Caco-2 (cell line): Measurements from ENCODE around the gene TEX28. TPM values are rescaled to one million over a fixed set of nuclear protein-coding genes. Genes with fewer than 3 reads are reported as not detected.

Experiments
- BruUV-seq: library from RNA; stranded (reverse); fragments of 400-500 nt; replicated peaks from 2 replicates; lab custom pipeline; 2021; lab: Mats Ljungman, UMichigan
- CTCF ChIA-PET: fragments of 300-600 bp; sonication (Branson Sonifier 250); formaldehyde crosslinking; loops from one replicate; lab custom pipeline; 2022; ENCODE audit warnings: antibody characterized with exemption; lab: Charles Lee
- POLR2A ChIA-PET: fragments of 300-600 bp; sonication (Branson Sonifier 250); formaldehyde crosslinking; loops from one replicate; lab custom pipeline; 2022; ENCODE audit warnings: antibody characterized with exemption; lab: Charles Lee
- DNase-seq, 2 experiments: peaks; one replicate each; pipeline versions ENCODE4 v3.0.0 to v3.0.0-alpha.2; 2020 to 2022
- H3K27me3 ChIP-seq: replicated peaks from 2 replicates; pipeline ENCODE4 v1.6.0; 2011; ENCODE audit warnings: low read length; ENCODE audit not compliant: control insufficient read depth, insufficient read depth
- H3K36me3 ChIP-seq: 2 replicates; pipeline ENCODE4 v1.5.1; 2011; ENCODE audit warnings: low read length; ENCODE audit not compliant: control insufficient read depth, insufficient read depth
- H3K4me1 ChIP-seq: fragments of 250-450 bp; sonication (Bioruptor Pico); 2 replicates; pipeline ENCODE4 v1.5.1; 2020; ENCODE audit warnings: mild to moderate bottlenecking
- H3K4me3 ChIP-seq: 2 replicates; pipeline ENCODE4 v1.5.1; 2011; ENCODE audit warnings: low read depth, mild to moderate bottlenecking, control low read depth, low read length
- H3K9me3 ChIP-seq: fragments of 250-450 bp; sonication (Bioruptor Pico); 2 replicates; pipeline ENCODE4 v1.5.1; 2020; ENCODE audit warnings: mild to moderate bottlenecking, moderate library complexity
- H3K27ac Mint-ChIP-seq: one replicate; pipeline ENCODE4 v1.8.0; 2022; ENCODE audit warnings: mixed read lengths; ENCODE audit not compliant: unreplicated experiment
- H3K27me3 Mint-ChIP-seq: one replicate; pipeline ENCODE4 v1.8.0; 2022; ENCODE audit warnings: mixed read lengths; ENCODE audit not compliant: insufficient read depth, unreplicated experiment
- H3K36me3 Mint-ChIP-seq: one replicate; pipeline ENCODE4 v1.8.0; 2022; ENCODE audit warnings: mild to moderate bottlenecking, mixed read lengths; ENCODE audit not compliant: insufficient read depth, unreplicated experiment
- H3K4me1 Mint-ChIP-seq: one replicate; pipeline ENCODE4 v1.8.0; 2022; ENCODE audit warnings: low read depth, mixed read lengths; ENCODE audit not compliant: unreplicated experiment
- H3K4me3 Mint-ChIP-seq: one replicate; pipeline ENCODE4 v1.8.0; 2022; ENCODE audit warnings: mild to moderate bottlenecking, moderate library complexity, mixed read lengths; ENCODE audit not compliant: unreplicated experiment
- H3K9me3 Mint-ChIP-seq: one replicate; pipeline ENCODE4 v1.8.0; 2022; ENCODE audit warnings: mixed read lengths; ENCODE audit not compliant: unreplicated experiment
- intact Hi-C: fragments of 100-400 bp; cut with micrococcal nuclease; formaldehyde crosslinking; loops from one replicate; pipeline ENCODE4 v1.10.0; 2022; ENCODE audit not compliant: unreplicated experiment
- total RNA-seq: library from RNA; stranded (reverse); gene quantifications from 2 replicates; pipeline ENCODE4 v1.2.3, GENCODE V29; 2022
- TF ChIP-seq, protein P1 (sequence below), 2 experiments: fragments of 200-600 bp in 1 of 2; IDR thresholded peaks; 1 replicate in 1 of 2; 2 replicates in 1 of 2; pipeline versions ENCODE4 v1.5.1 to v1.8.0; 2011 to 2022; ENCODE audit warnings: antibody characterized with exemption in 1 of 2, control low read depth in 1 of 2, inconsistent platforms in 1 of 2, low read depth in 1 of 2, low read length in 1 of 2, mild to moderate bottlenecking in 1 of 2, moderate library complexity in 1 of 2; ENCODE audit not compliant: insufficient read depth in 1 of 2, severe bottlenecking in 1 of 2, unreplicated experiment in 1 of 2

The TEX28 gene
- total RNA-seq, 1 experiment from 2014 or later: not detected

DNA sequence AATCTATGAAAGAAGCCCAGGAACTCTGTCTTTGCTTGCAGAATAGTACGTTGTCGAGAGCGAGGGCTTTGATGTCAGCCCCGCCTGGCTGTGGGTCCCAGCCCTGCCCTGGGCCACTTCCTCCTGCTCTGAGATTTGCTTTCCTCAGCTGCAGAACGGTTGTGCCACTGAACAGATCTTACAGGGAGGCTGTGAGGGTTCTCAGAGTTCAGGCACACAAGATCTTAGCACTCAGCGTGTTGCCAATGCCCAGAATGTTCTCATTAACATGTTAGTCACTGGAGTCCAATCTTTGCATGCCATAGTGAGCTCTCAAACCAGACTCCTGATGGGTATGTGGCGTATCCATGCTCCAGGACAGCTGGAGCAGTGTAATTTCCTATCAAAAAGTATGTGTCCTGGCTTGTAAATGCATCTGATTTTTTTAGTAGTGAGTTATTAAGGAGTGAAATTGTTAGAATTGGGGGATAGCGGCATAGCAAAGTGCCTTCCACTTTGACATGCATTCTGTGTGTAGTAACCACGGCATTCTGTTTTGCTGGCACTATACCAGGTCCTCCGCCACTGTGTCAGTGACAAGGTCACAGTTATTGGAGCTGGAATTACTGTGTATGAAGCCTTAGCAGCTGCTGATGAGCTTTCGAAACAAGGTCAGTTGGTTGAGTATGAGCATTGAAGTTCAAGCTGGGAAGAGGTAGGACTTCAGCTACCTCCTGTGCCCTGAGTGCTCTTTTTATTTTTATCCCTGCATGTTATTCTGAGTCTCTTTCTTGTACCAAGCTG lies 32.3 kb upstream of the TEX28 start:
- intact Hi-C loops: no loop called here
- Histone ChIP-seq H3K9me3 (no peaks in the 10 kb centered on the region), H3K4me1 (no peaks in the 10 kb centered on the region), H3K36me3 (no peaks in the 10 kb centered on the region), H3K4me3 (no peak overlapping the region), H3K27me3 (no peaks in the 10 kb centered on the region)
- Mint-ChIP-seq H3K4me1 (no peaks in the 10 kb centered on the region), H3K9me3 (no peaks in the 10 kb centered on the region), H3K4me3 (no peak overlapping the region), H3K27ac (no peak overlapping the region), H3K27me3 (no peaks in the 10 kb centered on the region), H3K36me3 (no peaks in the 10 kb centered on the region)
- DNase-seq: no peak
- CTCF ChIA-PET: no interaction called here
- TF ChIP-seq, protein P1, sequence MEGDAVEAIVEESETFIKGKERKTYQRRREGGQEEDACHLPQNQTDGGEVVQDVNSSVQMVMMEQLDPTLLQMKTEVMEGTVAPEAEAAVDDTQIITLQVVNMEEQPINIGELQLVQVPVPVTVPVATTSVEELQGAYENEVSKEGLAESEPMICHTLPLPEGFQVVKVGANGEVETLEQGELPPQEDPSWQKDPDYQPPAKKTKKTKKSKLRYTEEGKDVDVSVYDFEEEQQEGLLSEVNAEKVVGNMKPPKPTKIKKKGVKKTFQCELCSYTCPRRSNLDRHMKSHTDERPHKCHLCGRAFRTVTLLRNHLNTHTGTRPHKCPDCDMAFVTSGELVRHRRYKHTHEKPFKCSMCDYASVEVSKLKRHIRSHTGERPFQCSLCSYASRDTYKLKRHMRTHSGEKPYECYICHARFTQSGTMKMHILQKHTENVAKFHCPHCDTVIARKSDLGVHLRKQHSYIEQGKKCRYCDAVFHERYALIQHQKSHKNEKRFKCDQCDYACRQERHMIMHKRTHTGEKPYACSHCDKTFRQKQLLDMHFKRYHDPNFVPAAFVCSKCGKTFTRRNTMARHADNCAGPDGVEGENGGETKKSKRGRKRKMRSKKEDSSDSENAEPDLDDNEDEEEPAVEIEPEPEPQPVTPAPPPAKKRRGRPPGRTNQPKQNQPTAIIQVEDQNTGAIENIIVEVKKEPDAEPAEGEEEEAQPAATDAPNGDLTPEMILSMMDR (IDR thresholded peaks at IDR 0.05; ENCODE audit: insufficient read depth in 1 of 2, low read depth in 1 of 2, low read length in 1 of 2, severe bottlenecking in 1 of 2, unreplicated experiment in 1 of 2): no peak
- BruUV-seq: no TSS peak
- POLR2A ChIA-PET: no interaction called here

DNA sequence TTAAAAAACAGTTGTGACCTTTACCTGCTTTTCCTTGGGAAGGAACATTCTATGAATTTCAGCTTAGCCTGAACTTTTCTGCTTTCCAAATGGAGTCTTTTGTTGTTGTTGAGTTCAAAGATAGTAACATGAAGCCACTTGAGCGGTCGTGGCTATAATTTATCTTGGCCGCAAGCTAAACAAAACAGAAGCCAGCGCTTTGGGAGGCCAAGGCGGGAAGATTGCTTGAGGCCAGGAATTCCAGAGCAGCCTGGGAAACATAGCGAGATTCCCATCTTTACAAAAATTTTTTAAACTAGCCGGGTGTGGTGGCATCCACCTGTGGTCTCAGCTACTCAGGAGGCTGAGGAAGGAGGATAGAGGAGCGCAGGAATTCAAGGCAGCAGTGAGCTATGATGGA lies 30.6 kb upstream of the TEX28 start:
- TF ChIP-seq, protein P1 (IDR thresholded peaks at IDR 0.05; ENCODE audit: insufficient read depth in 1 of 2, low read depth in 1 of 2, low read length in 1 of 2, severe bottlenecking in 1 of 2, unreplicated experiment in 1 of 2): no peak
- no peak for DNase-seq
- no peak overlapping the region for H3K27ac Mint-ChIP-seq
- no peaks in the 10 kb centered on the region for H3K9me3 ChIP-seq
- H3K9me3 Mint-ChIP-seq: no peaks in the 10 kb centered on the region
- H3K27me3 Mint-ChIP-seq: peaks cover under 1% of the 10 kb centered on the region
- H3K4me3 Mint-ChIP-seq: no peak overlapping the region
- H3K4me1 ChIP-seq: no peaks in the 10 kb centered on the region
- H3K4me3 ChIP-seq: no peak overlapping the region
- CTCF ChIA-PET: no interaction called here
- BruUV-seq: no TSS peak
- H3K27me3 ChIP-seq: no peaks in the 10 kb centered on the region
- H3K36me3 ChIP-seq: no peaks in the 10 kb centered on the region
- intact Hi-C loops: no loop called here
- no peaks in the 10 kb centered on the region for H3K36me3 Mint-ChIP-seq
- H3K4me1 Mint-ChIP-seq: no peaks in the 10 kb centered on the region
- POLR2A ChIA-PET: no interaction called here

DNA sequence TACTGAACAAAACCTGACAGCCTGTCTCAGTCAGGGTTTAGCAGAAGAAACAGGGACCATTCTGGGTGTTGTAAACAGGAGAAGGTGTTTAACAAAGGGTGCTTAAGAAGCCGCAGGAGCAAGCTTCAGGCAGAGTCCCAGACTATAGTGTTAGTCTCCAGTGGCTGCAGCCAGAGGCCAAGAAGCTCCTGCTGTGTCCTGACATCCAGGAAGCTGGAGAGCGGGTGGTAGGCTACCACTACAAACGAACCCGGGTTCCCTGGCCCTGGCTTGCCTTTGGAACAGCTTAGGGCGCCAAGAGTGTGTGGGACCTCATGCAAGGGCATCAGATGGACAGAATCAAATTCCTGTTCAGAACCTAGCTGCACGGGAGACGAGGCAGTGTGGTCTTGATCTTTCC lies 28.6 kb upstream of the TEX28 start:
- TF ChIP-seq, protein P1 (IDR thresholded peaks at IDR 0.05; ENCODE audit: insufficient read depth in 1 of 2, low read depth in 1 of 2, low read length in 1 of 2, severe bottlenecking in 1 of 2, unreplicated experiment in 1 of 2): no peak
- Mint-ChIP-seq H3K36me3 (no peaks in the 10 kb centered on the region), H3K27me3 (peaks cover 9% of the 10 kb centered on the region), H3K27ac (no peak overlapping the region), H3K4me1 (no peaks in the 10 kb centered on the region), H3K4me3 (no peak overlapping the region), H3K9me3 (no peaks in the 10 kb centered on the region)
- ChIA-PET POLR2A (no interaction called here), CTCF (no interaction called here)
- DNase-seq: no peak
- Histone ChIP-seq H3K4me1 (no peaks in the 10 kb centered on the region), H3K4me3 (no peak overlapping the region), H3K36me3 (no peaks in the 10 kb centered on the region), H3K27me3 (no peaks in the 10 kb centered on the region), H3K9me3 (no peaks in the 10 kb centered on the region)
- intact Hi-C loops: no loop called here
- BruUV-seq: no TSS peak
